T1000 (cell line): ENCODE results near the gene TMEM174.
"Not testable (repeated sequence)": the region's sequence is repeated elsewhere in the genome, so short reads cannot be mapped to it uniquely, and the experiment has no call there.

ENCODE experiments used
- DNase-seq: peaks from one replicate; lab custom pipeline; 2025; ENCODE audit warnings: mixed read lengths; lab: John Stamatoyannopoulos, UW

Gene TMEM174

DNA sequence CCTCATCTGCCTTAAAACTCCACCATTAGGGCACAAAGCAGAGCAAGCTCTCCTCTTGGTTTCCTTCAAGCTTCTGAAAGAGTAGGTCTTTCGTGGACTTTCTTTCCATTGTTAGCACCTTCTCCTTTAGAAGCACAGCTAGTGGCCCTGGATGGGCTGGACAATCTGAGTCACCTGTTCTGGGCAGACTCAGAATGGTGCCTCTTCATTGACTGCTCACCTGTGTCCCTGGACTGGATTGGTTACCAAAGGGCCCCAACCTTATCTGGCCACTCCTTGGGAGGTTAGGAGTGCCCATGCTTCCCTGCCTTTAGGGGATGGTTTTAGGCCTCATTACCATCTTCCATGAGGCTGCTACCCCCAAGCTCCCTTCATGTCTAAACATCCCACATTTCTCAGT is 23.2 kb downstream of the TMEM174 start:
- no peak for DNase-seq

DNA sequence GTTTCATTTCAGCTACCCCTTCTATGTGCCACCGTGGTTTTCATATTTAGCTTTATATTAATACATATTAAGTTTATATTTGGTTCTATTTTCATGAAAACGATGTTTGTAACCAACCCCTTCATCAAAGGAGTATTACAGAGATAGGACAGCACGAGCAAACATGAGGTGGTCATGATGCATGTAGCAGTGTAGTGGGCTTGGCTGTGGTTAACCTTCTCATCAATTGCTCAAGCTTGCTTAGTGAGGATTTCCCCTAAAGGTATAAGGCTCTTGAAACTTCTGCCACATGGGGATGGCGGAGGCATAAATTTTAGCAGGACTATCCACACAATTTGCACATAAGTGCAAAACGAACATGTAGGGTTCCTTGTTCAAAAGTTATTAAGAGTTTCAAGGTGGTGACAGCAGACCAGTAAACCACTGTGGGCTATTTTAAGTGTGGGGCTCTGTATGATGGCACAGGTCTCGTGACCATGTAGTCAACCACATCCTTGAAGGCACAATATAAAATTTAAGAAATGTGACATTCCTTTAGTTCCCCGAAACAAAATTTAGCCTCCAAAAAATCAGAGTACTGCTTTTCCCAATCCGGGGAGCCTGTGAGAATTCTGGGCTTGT is 24.8 kb downstream of the TMEM174 start:
- DNase-seq = no peak

- no peak for DNase-seq
These were observed 26.0 kb downstream of the TMEM174 start for GRCh38 chr5:73198833-73199592.

DNA sequence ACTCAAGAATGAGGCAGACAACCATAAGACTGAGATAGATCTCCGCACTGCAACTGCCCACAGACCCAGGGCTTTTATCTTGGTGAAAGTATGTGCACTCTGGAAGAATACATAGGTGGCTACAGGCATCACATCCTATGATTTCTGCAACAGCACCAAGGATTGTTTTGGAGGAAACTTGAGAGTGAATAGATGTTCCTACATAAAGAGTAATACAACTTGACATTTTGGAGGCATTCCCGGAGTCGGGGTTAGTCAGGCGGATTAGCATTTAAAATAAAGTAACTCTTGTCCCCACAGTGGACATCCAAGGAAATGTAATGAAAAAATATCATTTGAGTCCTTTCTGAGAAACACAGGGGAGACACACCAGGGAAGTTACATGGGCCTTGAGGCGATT is 26.7 kb downstream of the TMEM174 start:
- no peak for DNase-seq

DNA sequence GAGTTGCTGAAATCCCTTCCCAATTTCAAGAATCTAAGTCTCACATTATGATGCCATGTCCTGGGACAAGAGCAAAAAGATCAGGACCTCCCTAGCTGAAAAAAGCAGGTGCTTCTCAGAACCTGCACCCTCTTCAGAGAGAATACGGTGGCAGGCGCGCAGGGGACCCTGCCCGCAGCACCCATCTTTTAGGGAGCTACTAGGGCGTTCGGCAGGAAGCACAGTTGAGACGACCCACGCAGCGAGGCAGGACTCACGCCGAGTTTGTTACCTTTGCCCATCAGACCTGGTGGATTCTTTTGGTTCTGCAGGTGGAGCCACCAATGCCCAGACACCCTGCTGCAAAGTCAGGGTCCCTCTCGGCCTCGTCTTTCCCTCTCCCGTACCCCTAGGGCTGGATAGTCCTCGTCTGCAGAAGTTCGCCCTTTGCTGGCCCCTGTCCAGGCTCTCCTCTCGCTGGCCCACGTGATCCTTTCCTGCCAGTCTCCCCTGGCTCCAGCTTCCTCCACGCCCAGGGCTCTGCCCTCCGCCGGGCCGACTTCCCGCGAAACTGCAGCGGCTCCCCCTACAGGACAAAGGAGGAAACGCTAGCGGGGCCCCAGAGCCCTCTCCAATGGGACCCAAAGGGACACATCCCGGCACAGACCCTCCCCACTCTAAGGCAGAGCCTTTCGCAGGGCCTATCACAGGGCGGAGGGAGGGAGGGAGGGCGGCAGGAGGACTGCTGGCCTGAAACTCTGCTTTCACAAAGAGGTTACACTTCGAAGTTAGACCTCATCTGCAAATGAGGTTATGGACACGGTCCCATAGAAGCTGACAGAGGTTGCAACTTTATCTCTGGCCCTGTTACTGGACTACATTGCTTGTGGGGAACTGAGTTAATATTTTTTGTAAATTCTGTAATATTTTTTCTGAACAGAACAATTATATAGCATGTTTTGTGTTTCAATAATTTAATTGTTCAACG is 28.8 kb downstream of the TMEM174 start:
- no peak for DNase-seq

- DNase-seq = no peak
These were observed 31.3 kb downstream of the TMEM174 start for GRCh38 chr5:73204332-73204731.

GRCh38 chr5:73204733-73205132 is 31.7 kb downstream of the TMEM174 start:
- no peak for DNase-seq

DNA sequence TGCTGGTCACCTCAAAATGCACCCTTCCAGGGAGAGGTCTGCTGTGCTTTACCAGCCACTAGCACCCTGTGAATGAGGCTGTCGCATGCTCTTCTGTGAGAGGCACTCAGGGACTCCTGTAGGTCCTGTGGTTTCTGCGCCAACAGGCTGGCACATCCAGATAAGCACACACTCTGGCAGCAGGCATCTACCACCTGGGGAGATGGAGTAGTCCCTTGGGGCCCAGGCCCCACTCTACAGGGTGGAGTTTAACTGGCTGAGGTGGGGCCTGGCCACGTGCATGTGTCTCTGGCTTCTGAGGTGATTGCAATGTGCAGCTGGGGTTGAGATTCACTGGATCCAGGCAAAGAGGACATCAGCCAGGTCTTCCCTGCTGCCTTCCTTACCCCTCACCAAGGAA is 32.3 kb downstream of the TMEM174 start:
- no peak for DNase-seq

DNA sequence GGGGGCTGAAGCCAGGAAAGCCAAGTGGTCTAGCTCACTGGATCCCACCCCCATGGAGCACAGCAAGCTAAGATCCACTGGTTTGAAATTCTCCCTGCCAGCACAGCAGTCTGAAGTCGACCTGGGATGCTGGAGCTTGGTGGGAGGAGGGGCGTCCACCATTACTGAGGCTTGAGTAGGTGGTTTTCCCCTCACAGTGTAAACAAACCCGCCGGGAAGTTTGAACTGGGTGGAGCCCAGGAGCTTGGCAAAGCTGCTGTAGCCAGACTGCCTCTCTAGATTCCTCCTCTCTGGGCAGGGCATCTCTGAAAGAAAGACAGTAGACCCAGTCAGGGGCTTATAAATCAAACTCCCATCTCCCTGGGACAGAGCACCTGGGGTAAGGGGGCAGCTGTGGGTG is 34.2 kb downstream of the TMEM174 start:
- DNase-seq = not testable (repeated sequence)

DNA sequence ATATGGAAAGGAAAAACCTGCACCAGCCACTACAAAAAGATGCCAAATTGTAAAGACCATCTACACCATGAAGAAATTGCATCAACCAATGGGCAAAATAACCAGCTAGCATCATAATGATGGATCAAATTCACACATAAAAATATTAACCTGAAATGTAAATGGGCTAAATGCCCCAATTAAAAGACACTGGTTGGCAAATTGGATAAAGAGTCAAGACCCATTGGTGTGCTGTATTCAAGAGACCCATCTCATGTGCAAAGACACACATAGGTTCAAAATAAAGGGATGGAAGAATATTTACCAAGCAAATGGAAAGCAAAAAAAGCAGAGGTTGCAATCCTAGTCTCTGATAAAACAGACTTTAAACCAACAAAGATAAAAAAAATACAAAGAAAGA is 36.1 kb downstream of the TMEM174 start:
- not testable (repeated sequence) for DNase-seq

DNA sequence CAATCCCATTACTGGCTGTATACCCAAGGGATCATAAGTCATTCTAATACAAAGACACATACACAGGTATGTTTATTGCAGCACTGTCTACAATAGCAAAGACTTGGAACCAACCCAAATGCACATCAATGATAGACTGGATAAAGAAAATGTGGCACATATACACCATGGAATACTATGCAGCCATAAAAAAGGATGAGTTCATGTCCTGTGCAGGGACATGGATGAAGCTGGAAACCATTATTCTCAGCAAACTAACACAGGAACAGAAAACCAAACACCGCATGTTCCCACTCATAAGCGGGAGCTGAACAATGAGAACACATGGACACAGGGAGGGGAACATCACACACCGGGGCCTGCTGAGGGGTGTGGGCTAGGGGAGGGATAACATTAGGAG is 39.7 kb downstream of the TMEM174 start:
- DNase-seq = not testable (repeated sequence)

GRCh38 chr5:73213566-73213998 is 40.6 kb downstream of the TMEM174 start:
- no peak for DNase-seq

GRCh38 chr5:73214306-73214705 is 41.3 kb downstream of the TMEM174 start:
- DNase-seq = no peak

DNA sequence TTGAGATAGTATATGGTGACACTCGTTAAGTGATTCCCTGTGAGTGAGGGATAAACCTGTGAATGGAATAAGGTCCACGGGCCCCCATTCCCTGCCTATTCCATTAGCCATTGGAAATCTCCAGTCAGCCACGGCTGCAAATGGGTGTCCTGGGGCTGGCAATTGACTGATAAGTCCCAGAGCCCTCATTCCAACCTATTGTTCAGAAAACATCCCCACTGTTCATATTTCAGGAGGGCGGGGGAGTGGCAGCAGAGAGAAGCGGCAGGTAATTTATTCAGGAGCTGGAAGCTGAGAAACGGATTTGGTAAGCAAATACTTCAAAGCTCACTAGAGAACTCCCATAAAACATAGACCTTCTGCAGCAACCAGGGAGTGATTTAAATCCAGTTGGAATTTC is 42.0 kb downstream of the TMEM174 start:
- DNase-seq = no peak

- DNase-seq = no peak
These were observed 42.5 kb downstream of the TMEM174 start for GRCh38 chr5:73215531-73215890.

- peak; percentile 73 for DNase-seq
These were observed 43.1 kb downstream of the TMEM174 start for GRCh38 chr5:73215891-73216610.

- DNase-seq = no peak
These were observed 45.7 kb downstream of the TMEM174 start for GRCh38 chr5:73218552-73219171.

DNA sequence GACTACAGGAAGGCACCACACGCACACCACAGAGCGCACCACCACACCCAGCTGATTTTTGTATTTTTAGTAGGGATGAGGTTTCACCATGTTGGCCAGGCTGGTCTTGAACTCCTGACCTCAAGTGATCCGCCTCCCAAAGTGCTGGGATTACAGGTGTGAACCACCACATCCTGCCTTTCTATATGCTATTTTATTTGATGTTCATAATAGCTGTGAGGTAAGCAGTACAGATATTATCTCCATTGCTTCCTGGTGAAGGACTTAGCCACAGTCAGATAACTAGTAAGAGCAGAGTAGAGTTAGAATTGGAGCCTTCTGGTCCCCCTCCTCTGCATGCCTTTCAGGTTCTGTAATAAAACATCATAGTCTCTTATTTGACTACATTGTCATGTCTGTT is 46.3 kb downstream of the TMEM174 start:
- DNase-seq = not testable (repeated sequence)

DNA sequence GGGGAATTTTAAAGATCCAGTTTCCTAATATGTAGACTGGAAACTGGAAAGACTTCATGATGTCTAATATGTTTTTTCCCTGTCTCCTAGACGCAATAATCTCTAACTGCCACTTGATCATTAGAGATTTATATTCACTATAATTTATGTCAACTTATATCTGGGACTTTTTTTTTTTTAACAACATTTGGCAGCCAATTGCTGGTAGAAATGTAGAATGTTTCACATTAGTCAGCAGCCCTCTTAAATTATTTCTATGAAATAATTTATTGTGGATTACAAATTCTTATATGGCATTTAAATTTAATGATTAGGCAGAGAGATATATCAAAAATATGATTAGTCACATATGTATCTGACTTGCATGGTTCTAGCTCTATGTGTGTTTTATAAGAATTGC is 48.2 kb downstream of the TMEM174 start:
- DNase-seq = no peak

DNA sequence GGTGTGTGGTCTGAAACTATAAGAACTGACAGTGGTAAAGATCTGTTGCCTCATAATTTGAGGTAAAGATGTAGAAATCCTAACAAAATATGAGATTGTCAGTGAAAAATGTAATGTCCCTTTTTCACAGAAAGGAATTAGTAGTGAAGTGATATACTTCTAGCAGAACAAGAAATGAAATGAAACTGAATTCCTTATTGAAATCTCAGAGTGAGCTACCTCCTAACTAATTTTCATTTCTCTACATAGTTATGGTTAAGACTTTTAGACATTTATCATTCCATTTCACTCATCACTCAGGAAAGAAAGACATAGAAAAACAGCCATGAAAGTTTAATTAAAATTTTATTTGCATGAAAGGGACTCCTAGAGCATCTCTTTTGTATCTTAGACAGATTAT is 48.7 kb downstream of the TMEM174 start:
- DNase-seq = no peak

DNA sequence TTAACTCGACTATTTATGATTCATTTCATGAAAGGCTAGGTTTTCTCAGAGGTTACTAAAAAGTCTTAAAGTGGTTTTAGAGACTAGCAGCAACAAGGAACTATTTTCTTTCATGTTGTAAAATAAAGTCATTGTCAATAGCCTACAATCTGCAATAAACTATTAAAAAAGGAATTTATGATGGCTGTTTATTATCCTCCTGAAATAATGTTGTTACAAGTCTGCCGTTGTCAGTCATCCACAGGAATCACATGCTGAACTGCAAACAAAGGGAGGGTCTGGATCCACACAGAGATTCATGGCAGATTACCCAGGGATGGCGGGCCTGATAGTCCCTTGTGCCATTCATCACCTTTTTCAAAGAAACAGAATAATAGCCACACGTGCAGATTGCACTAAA is 49.2 kb downstream of the TMEM174 start:
- DNase-seq = no peak
